HS-5 (cell line): Measurements from ENCODE around the gene ZBTB9.
"Not testable (repeated sequence)": the region's sequence is repeated elsewhere in the genome, so short reads cannot be mapped to it uniquely, and the experiment has no call there.

Experiments
- DNase-seq: peaks from one replicate; pipeline ENCODE4 v3.0.0-alpha.2; 2012; ENCODE audit warnings: low read depth

ZBTB9 gene

DNA sequence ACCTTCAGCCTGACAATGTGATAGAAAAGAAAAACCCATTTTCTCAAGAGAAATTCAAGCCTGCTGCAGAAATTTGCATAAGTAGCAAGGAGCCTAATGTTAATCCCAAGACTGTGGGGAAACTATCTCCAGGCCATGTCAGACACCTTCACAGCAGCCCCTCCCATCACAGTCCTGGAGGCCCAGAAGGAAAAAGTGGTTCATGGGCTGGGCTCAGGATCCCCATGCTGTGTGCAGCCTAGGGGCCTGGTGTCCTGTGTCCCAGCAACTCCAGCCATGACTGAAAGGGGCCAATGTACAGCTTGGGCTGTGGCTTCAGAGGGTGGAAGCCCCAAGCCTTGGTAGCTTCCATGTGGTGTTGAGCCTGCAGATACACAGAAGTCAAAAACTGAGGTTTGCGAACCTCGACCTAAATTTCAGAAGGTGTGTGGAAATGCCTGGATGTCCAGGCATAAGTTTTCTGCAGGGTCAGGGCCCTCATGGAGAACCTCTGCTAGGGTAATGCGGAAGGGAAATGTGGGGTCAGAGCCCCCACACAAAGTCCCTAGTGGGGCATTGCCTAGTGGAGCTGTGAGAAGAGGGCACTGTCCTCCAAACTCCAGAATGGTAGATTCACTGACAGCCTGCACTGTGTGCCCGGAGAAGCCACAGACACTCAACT is 11.8 kb downstream of the ZBTB9 start:
- DNase-seq = no peak

- no peak for DNase-seq
These were observed 12.7 kb downstream of the ZBTB9 start for GRCh38 chr6:33467091-33467490.

- DNase-seq = no peak
These were observed 15.3 kb downstream of the ZBTB9 start for GRCh38 chr6:33469661-33470060.

DNA sequence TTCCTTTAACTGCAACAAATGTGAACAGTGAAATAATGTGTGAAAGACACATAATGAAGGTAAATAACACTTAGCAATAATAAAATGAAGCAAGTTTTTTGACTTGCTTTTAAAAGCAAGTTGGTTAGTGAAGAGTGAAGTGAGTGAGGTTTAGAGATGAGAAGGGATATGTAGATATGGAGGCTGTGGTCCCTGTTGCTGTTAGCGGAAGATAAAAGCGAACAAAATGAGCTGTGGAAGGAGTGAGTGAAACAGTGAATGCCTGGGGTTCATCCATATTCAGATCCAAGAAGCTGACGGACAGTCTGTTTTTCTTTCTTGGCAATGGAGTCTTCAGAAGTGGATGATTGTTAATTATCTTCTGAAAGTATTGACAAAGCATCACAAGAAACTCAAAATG is 23.5 kb downstream of the ZBTB9 start:
- no peak for DNase-seq

DNA sequence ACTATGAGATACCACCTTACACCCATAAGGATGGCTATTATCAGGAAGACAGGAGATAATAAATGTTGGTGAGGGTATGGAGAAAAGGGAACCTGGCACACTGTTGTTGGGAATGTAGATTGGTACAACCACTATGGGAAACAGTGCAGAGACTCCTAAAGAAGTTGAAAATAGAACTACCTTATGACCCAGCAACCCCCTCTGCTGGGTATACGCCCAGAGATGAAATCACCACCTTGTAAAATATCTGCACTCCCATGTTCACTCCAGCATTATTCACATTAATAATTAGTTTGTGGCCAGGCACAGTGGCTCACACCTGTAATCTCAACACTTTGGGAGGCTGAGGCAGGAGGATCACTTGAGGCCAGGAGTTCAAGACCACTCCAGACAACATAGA is 26.8 kb downstream of the ZBTB9 start:
- DNase-seq = no peak

- not testable (repeated sequence) for DNase-seq
These were observed 28.2 kb downstream of the ZBTB9 start for GRCh38 chr6:33482620-33483019.

DNA sequence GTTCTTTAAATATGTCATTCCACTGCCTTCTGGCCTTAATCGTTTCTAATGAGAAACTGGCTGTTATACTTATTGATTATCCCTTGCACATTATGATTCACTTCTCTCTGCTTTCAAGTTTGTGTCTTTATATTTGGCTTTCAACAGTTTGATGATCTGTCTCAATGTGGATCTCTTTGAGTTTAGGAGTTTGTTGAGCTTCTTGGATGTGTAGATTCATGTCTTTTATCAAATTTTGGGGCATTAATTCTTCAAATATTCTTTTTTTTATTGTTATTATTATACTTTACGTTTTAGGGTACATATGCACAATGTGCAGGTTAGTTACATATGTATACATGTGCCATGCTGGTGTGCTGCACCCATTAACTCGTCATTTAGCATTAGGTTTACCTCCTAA is 29.3 kb downstream of the ZBTB9 start:
- no peak for DNase-seq

DNA sequence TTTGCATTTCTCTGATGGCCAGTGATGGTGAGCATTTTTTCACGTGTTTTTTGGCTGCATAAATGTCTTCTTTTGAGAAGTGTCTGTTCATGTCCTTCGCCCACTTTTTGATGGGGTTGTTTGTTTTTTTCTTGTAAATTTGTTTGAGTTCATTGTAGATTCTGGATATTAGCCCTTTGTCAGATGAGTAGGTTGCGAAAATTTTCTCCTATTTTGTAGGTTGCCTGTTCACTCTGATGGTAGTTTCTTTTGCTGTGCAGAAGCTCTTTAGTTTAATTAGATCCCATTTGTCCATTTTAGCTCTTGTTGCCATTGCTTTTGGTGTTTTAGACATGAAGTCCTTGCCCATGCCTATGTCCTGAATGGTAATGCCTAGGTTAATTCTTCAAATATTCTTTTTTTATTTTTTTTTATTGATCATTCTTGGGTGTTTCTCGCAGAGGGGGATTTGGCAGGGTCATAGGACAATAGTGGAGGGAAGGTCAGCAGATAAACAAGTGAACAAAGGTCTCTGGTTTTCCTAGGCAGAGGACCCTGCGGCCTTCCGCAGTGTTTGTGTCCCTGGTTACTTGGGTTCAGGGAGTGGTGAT is 30.4 kb downstream of the ZBTB9 start:
- not testable (repeated sequence) for DNase-seq

DNA sequence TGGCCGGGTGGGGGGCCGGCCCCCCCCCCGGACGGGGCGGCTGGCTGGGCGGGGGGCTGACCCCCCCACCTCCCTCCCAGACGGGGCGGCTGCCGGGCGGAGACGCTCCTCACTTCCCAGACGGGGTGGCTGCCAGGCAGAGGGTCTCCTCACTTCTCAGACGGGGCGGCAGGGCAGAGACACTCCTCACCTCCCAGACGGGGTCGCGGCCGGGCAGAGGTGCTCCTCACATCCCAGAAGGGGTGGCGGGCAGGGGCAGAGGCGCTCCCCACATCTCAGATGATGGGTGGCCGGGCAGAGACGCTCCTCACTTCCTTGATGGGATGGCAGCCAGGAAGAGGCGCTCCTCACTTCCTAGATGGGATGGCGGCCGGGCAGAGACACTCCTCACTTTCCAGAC is 31.3 kb downstream of the ZBTB9 start:
- DNase-seq = not testable (repeated sequence)

GRCh38 chr6:33488339-33488738 is 34.0 kb downstream of the ZBTB9 start:
- no peak for DNase-seq

DNA sequence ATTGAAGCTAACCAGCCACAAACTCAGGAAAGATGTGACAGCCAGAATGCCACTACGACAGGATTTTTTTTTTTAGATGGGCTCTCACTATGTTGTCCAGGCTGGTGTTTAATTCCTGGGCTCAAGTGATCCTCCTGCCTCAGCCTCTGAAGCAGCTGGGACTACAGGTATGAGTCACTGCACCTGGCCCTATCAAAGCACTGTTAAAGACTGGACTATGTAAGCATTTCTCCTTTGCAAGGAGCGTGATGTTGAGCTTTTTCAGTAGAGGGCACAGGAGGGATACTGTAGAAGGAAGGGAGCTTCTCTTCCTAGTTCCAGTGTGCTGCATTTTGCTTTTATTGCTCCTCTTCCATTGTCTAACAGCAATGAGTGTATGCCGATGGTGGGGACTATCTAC is 35.8 kb downstream of the ZBTB9 start:
- no peak for DNase-seq

GRCh38 chr6:33490621-33491020 is 36.2 kb downstream of the ZBTB9 start:
- no peak for DNase-seq

DNA sequence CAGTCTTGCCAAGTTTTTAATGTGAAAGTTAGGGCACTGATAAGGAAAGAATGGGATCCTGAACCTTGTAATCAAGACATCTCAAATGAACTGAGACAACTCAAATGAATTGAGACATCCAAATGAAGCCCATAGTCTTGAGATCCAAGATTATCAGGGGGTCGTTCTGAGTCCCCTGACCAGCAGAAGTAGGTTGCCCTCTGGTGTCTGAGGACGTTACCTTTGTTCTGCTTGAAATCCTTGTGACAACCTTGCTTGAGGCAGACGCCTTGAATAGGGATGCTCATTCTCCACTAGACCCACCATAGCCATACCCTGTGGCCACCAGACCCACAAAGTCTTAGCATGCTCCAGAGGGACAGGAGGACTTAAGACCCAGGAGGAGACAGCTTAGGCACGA is 37.7 kb downstream of the ZBTB9 start:
- no peak for DNase-seq

DNA sequence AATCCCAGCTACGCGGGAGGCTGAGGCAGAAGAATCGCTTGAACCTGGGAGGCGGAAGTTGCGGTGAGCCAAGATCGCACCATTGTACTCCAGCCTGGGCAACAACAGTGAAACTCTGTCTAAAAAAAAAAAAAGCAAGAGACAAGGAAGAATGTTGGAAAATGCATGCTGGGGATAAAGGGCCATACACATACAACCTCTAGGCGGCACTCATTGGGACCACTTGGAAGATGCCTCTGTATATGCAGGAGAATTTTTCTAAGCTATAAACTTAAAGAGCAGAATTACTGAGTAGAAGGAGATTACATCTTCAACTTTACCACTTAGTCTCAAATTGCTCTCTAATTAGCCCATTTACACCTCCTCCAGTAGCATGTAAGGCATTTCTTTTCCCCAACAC is 42.8 kb downstream of the ZBTB9 start:
- DNase-seq = no peak

GRCh38 chr6:33502486-33502885 is 48.1 kb downstream of the ZBTB9 start:
- DNase-seq = no peak

GRCh38 chr6:33504486-33504885 is 50.1 kb downstream of the ZBTB9 start:
- DNase-seq = no peak

- DNase-seq = no peak
These were observed 51.4 kb downstream of the ZBTB9 start for GRCh38 chr6:33505548-33506370.
